GM19395 (cell line): ENCODE results near the gene CTIF.

ENCODE experiments used
- ATAC-seq: cut with Tn5 transposase; IDR thresholded peaks from one replicate; pipeline ENCODE4 v1.9.1; 2021; ENCODE audit warnings: mild to moderate bottlenecking, moderate library complexity; ENCODE audit not compliant: unreplicated experiment

Gene CTIF

DNA sequence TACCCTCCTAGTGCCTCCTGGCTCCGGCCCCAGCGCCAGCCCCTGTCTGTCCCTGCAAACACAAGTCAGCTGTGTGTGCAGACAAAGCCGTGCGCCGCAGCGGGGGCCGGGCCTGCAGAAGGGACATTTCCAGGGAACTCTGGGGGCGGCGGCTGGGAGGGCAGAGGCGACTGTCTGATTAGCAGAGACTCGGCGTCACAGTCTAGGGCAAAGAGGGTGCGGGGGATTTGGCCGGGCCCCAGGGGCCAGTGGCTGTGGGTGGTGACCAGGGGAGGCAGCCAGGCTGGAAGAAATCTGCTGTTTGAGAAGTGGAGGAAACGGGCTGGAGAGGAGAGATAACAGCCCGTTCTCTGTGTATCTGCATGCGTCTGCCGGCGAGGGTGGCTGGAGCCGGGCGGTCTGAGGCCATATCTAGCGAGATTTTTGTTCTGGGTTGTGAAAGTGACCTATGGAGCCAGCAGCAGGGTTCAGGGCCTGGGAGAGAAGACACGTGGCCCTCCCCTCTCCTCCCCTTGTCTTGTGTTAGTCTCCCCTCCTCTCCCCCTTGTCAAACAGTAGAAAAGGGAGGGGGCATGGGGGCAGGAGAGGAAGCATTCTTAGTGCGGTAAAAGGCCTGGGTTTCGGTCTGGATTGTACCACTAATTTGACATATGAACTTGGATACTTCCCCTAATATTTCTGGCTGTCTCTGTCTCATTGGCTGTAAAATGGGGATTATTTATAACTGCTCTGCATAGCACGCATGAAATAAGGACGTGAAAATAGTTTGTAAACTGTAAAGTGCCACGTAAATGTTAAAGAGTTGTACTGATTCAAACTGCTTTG is 242.5 kb downstream of the CTIF start:
- ATAC-seq = no peak

DNA sequence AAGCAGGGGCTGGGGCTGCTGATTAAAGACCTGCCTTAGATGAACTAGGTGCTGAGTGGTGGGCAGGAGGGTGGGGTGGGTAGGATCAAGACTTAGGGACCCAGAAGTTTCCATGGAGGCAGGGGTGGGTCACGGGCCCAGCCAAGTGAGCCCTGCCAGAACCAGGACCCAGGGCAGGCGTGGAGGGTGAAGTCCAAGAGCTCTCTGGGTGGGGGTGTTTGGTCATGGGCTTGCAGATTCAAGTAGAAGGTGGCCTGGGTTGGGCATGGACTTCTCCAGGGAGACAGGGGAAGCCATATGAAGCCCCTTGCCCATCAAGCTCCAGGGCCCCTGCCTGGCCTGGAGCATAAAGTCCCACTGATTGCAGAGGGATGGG is 243.1 kb downstream of the CTIF start:
- no peak for ATAC-seq

DNA sequence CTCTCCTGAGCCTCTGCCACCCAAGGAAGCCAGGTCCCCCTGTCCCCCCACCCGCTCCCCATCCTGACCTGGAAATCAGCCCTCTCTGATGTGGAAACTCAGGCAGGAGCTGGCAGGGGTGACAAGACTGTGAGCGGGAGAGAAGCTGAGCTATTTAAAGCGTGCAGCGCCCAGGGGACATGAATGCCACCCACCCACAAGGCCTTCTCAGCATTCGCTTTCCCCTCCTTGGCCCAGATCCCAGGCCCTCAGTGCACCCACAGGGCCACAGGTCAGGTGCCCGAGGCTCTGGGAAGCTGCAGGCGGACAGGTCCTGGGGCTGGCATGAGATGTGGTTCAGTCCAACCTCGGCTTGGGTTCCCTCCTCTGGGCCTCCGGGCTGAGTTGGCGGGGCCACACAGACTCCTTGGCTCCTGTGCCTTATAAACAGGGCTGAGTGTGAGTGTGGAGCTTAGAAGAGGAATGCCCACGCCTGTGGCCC is 243.6 kb downstream of the CTIF start:
- ATAC-seq = no peak

DNA sequence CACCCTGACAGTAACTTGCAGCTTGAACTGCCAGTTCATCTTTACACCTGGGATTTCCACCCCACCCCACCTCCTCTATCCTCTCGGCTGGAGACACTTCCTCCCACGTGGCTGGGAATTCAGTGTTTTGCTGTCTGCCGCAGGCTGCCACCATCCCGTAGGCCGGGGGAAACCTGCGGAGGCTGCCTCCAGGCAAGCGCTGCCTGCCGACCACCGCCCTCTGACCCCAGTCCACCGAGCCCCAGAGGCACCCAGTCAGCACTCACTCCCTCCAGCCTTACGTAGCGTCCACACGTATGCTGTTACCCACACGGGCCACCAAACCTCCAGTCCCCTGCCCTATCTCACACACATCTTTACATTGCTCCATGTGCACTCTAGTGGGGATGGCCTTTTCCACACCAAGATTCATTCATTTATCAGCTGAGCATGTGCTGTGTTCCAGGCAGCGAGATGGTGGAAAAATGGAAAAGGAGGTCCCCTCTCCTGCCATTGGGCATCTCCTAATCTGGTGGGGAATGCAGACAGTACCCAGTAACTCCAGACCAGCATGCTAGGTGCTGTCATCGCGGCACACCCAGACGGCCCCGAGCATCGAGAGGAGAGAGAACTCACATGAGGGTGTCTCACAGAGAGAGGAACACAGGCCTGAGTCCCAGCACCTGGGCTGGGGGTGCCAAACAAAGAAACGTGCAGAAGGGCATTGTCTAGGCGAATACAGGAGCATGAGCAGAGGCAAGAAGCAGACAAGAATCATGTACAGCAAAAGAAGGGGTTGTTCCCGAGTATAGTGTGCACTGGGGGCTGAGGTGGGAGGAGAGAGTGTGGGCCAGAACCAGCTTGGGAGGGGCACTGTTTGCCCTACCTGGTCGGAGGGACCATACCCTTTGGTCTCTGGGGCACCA is 245.0 kb downstream of the CTIF start:
- no peak for ATAC-seq

DNA sequence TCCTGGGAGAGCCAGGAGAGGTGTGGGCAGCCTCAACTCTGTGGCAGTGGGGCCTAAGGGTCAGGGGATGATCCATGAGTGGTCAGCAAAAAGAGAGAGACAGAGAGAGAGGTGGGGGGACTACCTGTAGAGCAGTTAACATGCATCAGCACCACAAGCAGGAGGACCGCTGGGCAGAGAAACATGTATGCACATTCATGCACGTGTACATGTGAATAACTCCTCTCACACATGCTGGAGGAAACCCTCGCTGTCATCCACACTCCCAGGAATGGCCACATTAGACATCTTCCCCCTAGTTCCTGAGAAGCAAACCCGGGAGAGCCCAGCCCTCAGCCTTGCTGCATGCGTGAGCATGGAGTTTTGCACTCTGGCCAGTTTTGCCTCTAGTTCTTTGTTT is 245.8 kb downstream of the CTIF start:
- ATAC-seq = peak; percentile 34

DNA sequence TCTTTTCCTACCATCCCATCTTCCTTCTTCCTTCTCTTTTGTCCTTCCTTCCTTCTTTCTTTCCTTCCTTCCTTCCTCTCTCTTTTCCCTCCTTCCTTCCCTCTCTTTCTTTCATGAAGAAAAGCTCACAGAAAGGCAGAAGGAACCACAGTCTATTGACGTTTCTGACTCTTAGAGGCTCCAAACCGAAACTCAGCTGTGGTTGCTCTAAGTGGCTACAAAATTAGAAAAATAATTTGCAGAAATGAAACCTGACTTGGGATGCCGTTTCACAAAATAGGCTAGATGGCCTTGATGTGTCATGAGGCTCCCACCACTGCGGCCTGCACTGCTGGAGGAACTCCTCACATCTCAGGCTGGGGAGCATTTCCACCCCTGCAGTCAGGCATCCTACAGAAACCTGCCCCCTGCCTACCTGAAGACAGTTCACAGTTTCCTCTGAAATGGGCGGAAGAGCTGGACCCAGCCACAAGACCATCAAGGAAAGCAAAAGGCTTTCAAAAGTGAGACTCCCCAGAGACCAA is 246.3 kb downstream of the CTIF start:
- peak; percentile 94 for ATAC-seq

DNA sequence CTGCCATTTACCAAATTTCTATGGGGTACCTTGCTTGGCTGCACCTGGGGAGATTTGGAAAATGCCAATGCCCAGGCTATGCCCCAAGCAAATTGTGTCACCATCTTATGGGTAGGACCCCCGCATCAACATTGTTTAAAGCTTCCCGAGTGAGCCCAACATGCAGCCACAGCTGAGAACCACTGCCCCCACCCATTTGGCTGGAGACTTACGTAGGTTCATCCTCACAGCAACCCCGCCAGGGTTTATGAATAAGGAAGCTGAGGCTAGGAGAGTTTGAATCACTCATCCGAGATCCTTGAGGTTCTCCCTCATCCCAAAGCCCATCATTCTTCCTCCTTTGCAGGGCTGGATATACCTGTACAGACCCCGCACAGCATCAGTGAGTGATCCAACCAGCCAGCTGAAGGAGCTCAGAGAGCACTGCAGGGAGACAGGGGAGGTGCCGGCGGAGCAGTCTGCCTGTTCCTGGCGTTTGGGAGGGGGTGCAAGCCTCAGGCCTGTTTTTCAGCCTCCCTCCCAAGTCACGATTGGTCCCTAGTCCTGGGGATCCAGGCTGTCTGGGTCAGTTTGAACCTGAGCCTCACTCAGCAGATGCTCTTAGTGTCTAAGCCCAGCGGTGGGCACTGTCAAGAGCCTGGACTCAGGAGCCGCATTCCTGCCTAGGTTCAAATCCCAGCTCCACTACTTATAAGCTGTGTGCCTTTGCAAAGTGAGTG is 247.1 kb downstream of the CTIF start:
- ATAC-seq = no peak

DNA sequence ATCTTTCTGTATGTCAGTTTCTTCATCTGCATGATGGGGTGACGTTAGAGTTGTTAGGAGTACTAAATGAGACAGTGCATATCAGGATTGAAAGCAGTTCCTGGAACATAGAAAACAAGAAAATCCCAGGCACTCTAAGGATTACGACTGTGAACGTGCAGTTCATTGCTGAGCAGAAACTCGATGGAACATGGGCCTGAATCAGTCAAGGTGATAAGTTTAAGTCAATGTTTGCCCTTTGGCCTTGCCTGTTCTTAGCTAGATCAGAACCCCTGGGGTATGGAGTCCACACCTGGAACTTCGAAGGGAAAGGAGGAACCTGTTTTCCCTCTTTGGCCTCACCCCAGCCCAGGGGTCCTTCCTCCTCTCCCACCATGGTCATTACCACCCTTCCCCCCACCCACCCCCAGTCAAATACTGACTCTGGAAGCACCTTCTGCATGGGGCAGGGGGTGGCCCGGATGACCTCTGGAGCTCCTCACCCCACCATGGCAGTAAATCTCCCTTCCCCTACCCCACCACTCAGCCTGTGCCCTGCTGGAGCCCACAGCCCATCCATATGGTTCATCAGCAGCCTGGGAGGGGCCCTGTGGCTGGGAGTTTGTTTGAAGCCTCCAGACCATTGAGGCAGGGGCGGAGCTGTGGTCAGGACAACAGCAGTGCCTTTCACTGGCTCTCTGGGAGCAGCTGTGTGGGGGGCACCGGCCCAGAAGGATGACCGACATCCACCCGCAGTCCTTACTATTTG is 247.8 kb downstream of the CTIF start:
- no peak for ATAC-seq

DNA sequence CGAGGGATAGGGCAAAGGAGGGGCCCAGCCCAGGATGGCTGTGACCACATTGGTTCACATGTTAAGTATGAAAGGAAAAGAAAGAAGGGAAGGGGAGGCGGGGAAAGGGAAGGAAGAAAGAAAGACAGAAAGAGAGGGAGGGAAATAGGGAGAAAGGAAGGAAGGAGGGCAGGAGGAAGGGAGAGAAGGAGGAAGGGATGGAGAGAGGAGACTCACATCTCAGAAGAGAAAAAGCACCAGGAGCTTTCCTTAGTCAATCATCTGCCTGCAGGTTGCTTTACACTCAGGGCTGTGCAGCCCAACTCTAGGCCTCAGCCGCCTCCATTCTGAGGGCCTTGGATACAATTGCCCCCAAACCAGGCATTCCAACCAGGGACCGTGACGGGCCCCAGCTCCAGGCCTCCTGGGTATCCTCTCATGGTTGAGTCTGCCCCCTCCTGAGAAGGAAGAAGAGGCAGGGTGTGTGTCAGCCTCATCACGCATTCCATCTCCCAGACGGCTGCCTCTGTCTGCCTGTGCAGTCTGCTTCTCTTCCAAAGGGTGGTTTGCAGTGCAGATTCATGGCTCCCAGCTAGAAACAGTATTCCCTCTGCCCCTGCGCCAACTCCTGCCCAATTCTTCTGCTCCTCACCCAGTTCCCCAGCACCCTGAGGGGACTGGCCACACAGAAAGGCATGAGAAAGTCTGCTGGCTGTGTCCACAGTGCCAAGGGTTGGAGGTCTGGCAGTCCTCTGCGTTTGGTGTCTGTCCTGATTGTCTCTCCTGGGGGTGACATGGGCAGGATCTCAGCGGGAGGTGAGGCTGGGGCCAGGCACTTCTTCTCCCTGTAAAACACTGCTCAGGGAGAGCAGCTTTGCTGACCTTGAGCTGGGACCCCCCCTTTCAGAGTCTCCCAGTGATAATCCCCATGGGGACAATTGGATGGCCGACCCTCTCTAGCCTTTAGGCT is 248.6 kb downstream of the CTIF start:
- no peak for ATAC-seq

DNA sequence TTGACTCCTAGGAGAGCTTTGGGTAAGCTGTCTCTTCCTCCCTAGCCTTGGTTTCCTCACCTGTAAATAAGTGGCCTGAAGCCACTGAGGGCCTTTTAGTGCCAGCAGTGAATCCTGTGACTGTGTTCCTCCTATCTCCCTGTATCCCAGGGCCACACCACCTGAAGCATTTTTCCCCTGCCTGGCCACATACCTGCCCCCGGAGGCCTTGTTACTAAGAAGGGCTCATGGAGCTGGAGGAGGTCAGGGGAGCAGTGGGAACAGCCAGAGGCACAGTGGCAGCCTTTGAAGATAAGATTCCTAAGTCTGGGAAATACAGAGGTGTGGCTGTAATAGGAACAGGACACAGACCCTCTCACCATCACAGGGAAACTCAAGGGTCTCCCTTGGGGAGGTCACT is 249.5 kb downstream of the CTIF start:
- ATAC-seq = no peak

DNA sequence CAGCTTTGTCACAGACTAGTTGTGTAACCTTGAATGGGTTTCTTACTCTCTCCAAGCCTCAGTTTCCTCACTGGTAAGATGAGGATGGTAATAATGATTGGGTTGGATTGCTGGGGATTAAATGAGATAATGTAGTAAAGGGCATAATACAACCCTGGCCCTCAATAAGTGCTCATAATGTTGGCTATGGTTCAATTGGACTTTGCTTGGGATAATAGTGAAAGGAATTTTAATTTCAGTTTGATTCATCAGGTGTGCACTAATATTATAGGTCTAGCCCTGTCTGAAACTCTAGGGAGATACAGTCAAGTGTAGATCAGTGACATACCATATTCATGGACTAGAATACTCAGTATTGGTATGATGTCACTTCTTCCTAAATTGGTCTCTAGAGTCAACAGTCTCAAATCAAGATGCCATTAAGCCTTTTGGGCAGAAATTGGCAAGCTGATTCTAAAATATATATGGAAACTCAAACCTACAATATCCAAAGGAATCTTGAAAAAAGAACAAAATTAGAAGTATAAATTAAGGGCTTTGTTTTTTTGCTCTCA is 250.5 kb downstream of the CTIF start:
- ATAC-seq = no peak

DNA sequence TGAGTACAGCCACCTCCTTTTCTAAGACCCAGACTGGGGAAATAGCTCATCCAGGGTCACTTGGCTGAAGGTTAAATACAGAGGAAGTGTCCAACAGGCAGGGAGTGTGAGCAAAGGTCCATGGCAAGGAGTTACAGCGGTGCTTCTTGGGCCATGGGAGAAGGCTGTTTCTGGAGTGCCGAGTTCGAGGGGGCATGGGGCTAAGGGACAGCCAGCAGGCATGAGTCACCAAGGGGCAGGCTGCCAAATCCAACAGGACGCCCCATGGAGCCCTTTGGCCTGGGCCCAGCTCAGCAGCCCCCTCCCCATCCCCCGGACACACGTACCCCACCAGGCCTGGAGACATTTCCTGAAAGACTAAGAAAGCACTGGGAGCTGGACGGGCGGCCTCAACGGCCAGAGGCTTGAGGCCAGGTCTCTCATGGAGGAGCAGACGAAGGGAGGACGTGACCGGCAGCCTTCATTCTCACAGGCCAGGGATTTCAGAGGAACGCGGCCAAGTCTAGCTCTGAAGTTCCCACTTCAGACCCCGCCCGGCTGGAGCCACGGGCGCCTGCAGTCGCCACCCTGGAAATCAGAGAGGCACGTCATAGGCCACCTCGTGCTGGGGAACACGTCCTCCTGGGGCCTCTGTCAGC is 251.5 kb downstream of the CTIF start:
- ATAC-seq = no peak

DNA sequence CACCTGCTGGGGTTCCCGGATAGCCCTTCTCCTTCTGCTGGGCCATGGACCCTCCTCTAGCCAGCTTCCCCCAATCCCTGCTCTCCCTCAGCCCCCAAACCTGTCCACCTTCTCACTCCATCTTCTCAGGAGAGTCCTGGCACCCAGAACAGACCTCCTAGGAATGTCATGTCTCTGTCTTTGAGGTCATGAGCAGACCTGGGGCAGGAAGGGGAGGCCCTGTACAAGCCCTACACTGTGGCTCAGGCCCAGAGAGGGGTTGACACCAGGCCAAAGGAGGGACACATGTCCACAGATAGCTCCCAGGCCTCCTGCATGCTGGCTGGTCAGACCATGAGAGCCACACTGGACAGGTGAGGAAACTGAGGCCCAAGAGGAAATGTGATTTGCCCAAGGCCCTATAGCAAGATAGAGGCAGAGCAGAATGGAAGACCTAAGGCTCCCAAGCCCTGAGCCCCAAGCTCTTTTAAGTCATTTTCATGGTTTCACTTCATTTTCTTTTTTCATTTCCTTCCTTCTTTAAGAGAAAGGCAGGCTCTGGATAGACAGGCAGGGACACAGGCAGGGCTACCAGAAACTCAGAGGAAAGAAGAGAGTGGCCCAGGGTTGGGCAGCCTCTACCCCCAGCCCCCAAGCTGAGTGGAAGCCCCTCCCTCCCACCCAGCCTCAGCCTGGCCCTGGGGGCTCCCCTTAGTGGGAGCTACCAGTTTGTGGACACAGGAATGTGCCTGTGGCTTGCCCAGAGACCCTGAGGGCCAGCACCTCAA is 252.2 kb downstream of the CTIF start:
- ATAC-seq = no peak

DNA sequence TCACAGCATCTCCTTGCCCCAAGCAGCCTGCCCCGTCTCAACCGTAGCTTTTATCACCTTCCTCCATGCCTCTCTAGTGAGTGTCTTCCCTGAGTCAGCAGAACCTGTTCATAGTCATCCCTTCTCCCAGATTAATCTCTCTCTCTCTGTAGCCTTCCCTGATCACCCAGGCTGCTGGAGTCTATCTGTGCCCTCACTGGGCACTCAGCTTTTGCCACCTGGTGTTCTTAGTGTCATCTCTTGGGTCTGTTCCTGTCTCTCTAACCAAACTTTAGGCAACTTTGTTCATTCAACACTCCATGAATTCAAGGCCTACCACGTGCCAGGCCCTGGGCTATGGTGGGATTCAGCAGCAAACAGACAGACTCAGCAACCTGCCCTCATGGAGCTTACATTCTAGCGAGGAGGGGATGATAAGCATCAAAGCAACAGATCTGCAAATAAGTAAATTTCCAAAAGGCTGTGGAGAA is 252.8 kb downstream of the CTIF start:
- ATAC-seq = no peak

DNA sequence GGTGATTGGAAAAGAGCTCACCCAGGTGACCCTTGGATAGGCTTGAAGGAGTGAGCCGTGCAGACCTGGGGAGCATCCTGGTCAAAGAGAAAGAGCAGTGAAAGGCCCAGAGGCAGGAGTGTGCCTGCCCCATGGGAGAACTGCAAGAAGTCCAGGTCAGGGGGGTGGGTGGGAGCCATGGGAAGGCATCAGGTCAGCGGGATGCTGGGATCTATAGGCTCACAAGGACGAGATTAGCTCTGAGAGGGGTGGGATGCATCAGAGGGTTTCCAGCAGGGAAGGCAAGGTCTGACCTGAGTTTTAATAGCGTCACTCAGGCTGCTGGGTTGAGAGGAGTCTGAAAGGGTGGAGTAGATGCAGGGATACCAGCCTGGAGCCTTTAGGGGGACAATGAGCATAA is 253.3 kb downstream of the CTIF start:
- ATAC-seq = no peak

DNA sequence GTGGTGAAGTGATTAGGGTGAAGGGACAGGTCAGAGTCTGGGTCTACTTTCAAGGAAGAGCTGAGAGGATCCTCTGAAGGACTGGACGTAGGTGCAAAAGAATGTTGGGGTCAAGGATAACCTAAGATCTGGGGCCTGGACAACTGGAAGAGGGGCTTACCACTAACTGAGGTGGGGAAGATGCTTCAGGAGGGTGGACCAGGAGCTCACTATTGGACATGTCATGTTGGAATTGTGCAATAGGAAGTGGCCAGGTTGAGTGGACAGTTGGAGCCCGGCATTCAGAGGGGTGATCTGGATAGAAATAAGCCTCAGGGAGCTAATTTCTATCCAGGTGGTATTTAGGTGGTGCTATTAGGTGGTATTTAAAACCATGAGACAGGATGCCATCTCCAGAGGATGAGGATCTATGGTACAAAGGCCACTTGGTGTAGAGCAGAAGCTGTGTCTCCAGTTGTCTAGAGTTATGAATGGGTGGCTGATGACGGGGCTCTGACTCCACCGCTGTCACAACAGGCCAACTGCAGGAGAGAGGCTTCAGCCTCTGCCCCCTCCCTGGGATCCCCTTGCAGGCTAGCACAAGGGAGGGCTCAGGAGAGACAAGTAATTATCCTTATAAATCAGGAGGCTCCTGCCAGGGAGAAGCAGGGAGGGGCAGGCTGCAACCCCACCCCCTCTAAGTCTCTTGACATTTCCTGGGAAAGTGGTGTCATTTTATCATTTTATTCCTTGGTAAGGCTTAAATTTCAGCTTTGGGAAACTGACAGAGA is 254.0 kb downstream of the CTIF start:
- ATAC-seq = no peak
